Measurements from ENCODE around the gene KMO. TPM values are rescaled to one million over a fixed set of nuclear protein-coding genes. Genes with fewer than 3 reads are reported as not detected.

Gene KMO
- total RNA-seq, 1 donor from 2014 or later, result not detected

DNA sequence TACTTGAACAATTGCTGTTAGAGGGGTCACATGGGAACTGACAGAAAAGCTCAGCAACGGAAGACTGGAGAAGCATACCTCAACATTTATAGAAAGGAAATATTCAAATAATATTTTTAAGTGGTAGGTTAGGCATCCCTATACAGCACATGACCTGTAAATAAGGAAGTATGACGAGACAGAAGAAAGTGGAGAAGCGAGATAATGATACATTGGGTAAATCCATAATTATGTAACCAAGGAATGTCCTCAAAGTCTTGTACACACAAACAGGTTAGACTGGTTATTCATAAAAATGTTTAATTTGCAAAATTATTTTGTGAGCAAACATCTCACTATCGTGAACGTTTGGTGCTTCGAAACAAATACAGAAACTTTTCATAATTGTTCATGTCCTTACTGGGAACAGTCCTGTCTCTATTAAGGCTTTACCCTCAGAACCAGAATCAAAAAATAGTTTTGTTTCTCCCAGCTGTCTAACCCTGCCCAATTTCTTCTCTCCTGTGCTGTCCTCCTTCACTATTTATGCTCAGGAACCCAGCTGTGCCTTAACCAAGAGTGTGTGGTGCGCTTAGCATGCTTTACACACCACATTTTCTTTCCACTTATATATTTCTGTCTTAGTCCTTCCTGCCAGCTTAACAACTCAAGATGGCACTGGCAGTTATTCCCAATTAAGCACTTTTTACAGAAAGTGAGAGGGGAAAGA lies 10.2 kb downstream of the KMO start:
- no peak overlapping the region for H3K27ac ChIP-seq
- no peak for DNase-seq (ENCODE audit: low spot score in 2 of 2)
- intact Hi-C loops (cut with DNase I), result no loop called here
- no peaks in the 10 kb centered on the region for H3K9me3 ChIP-seq
- TF ChIP-seq, protein P1, sequence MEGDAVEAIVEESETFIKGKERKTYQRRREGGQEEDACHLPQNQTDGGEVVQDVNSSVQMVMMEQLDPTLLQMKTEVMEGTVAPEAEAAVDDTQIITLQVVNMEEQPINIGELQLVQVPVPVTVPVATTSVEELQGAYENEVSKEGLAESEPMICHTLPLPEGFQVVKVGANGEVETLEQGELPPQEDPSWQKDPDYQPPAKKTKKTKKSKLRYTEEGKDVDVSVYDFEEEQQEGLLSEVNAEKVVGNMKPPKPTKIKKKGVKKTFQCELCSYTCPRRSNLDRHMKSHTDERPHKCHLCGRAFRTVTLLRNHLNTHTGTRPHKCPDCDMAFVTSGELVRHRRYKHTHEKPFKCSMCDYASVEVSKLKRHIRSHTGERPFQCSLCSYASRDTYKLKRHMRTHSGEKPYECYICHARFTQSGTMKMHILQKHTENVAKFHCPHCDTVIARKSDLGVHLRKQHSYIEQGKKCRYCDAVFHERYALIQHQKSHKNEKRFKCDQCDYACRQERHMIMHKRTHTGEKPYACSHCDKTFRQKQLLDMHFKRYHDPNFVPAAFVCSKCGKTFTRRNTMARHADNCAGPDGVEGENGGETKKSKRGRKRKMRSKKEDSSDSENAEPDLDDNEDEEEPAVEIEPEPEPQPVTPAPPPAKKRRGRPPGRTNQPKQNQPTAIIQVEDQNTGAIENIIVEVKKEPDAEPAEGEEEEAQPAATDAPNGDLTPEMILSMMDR (IDR thresholded peaks at IDR 0.05), result no peak
- no peak overlapping the region for H3K4me3 ChIP-seq
- no peaks in the 10 kb centered on the region for H3K27me3 ChIP-seq
- H3K4me1 ChIP-seq, result no peaks in the 10 kb centered on the region
- no peaks in the 10 kb centered on the region for H3K36me3 ChIP-seq

DNA sequence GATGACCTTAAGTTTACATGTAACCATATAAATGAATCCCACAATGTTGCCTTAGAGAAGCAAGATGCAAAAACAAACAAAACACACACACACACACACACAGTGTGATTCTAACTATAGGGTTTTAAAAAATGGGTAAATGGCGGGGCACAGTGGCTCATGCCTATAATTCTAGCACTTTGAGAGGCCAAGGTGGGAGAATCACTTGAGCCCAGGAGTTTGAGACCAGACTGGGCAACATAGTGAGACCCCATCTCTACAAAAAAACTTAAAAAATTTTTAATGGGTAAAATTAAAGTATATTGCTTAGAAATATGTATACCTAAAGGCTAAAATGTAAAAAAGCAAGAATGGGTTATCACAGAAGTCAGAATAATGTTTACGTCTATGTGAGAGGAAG lies 15.8 kb downstream of the KMO start:
- H3K4me3 ChIP-seq, result no peak overlapping the region
- H3K4me1 ChIP-seq, result no peaks in the 10 kb centered on the region
- no peak overlapping the region for H3K27ac ChIP-seq
- TF ChIP-seq, protein P1 (IDR thresholded peaks at IDR 0.05), result no peak
- no peaks in the 10 kb centered on the region for H3K9me3 ChIP-seq
- DNase-seq (ENCODE audit: low spot score in 2 of 2), result no peak
- no peaks in the 10 kb centered on the region for H3K27me3 ChIP-seq
- intact Hi-C loops (cut with DNase I), result no loop called here
- no peaks in the 10 kb centered on the region for H3K36me3 ChIP-seq

DNA sequence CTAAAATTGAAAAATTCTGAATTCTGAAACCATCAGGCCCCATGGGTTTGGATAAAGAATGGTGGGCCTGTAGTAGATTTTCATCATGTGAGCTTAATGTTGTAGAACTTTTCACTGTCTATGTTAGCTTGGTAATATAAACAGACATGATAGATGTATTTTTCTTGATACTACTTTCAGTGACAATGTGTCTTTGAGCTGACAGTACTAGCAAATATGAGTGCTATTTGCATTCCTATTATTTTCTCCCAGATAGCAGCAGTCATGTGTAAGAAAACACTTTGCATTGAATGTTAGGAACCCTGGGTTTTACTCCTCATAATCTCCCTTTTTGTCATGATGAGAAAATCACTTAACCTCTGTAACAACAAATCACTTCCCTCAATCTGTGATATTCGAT lies 18.1 kb downstream of the KMO start:
- intact Hi-C loops (cut with DNase I), result no loop called here
- no peak overlapping the region for H3K4me3 ChIP-seq
- no peaks in the 10 kb centered on the region for H3K27me3 ChIP-seq
- no peaks in the 10 kb centered on the region for H3K4me1 ChIP-seq
- TF ChIP-seq, protein P1 (IDR thresholded peaks at IDR 0.05), result no peak
- H3K36me3 ChIP-seq, result no peaks in the 10 kb centered on the region
- H3K27ac ChIP-seq, result no peak overlapping the region
- no peaks in the 10 kb centered on the region for H3K9me3 ChIP-seq
- no peak for DNase-seq (ENCODE audit: low spot score in 2 of 2)

DNA sequence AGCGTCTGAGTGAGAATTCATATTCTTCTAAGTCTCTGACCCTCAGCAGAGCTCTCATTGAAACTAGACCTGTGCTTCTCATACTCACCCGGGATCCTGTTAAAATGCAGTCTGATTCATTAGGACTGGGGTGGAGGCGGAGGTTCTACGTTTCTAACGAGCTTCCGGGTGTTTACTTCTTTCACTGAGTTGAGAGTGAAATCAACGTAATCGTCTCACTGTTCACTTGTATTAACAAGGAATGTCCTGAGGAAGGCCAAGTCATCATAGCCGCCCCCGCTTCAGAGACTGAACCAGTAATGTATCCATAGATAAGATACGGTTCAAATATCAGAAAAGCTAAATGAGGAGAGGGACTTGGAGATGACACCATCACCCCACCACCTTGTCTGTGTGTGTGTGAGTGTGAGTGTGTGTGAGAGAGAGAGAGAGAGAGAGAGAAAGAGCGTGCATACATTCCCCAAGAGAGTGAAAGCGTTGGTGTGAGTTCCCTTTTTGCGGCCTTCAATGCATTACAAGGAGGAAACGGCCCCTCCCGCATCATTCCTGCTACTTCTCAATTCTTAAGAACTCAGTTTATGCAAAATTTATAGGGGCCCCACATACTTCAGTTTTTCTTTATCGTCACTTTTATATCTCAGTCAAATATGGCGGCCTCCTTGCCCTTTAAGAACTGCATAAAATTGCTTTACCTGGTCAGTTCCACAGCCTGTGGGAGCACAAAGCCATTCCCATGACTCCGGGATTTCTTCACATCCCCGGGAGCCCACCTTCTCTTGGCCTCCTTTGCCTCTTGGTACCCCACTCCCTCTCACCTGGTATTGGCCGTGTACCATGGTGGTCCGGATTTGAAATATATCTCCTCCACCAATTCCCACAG lies 19.8 kb downstream of the KMO start:
- no peak overlapping the region for H3K4me3 ChIP-seq
- no peaks in the 10 kb centered on the region for H3K9me3 ChIP-seq
- H3K27ac ChIP-seq, result no peak overlapping the region
- no peaks in the 10 kb centered on the region for H3K27me3 ChIP-seq
- no peak for DNase-seq (ENCODE audit: low spot score in 2 of 2)
- intact Hi-C loops (cut with DNase I), result no loop called here
- H3K36me3 ChIP-seq, result no peaks in the 10 kb centered on the region
- TF ChIP-seq, protein P1 (IDR thresholded peaks at IDR 0.05), result no peak
- no peaks in the 10 kb centered on the region for H3K4me1 ChIP-seq

DNA sequence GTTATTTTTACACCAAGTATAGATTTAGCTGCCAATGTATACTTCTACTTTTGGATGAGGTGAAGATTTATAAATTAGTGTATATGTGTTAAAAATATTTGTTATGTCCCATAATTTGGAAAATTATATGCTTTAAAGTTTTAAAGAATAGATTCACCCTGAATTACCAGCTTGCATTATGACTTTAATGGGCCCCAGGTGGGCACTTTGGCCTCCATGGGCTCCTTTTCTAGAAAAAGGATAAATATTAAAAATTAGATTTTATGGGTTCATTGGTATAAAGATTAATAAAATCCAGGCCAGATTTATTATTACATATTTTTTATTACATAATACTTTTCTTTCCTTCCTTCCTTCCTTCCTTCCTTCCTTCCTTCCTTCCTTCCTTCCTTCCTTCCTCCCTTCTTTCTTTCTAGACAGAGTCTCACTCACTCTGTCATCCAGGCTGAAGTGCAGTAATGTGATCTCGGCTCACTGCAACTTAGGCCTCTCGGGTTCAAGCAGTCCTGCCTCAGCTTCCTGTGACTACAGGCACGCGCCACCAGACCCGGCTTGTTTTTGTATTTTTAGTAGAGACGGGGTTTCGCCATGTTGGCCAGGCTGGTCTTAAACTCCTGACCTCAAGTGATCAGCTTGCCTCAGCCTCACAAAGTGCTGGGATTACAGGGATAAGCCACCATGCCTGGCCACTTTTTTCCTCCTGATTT lies 21.9 kb downstream of the KMO start:
- Histone ChIP-seq H3K27ac (no peak overlapping the region), H3K4me1 (no peaks in the 10 kb centered on the region), H3K4me3 (no peak overlapping the region), H3K36me3 (no peaks in the 10 kb centered on the region), H3K9me3 (no peaks in the 10 kb centered on the region), H3K27me3 (no peaks in the 10 kb centered on the region)
- no peak for DNase-seq (ENCODE audit: low spot score in 2 of 2)
- intact Hi-C loops (cut with DNase I), result no loop called here
- TF ChIP-seq, protein P1 (IDR thresholded peaks at IDR 0.05), result no peak
